C4-2B (cell line): ENCODE measurements around the gene FAM89B.
A peak's percentile ranks its signal among the peaks of the same experiment; 100 is the strongest.

ENCODE experiments used
- ZFX ChIP-seq: fragments of 450-650 bp; IDR thresholded peaks from 2 replicates; pipeline ENCODE4 v1.6.1; 2017
- TF ChIP-seq, protein P1 (sequence below): fragments of 450-650 bp; conservative IDR thresholded peaks from 2 replicates; pipeline ENCODE4 v1.5.1; 2017; ENCODE audit warnings: mild to moderate bottlenecking

DNA sequence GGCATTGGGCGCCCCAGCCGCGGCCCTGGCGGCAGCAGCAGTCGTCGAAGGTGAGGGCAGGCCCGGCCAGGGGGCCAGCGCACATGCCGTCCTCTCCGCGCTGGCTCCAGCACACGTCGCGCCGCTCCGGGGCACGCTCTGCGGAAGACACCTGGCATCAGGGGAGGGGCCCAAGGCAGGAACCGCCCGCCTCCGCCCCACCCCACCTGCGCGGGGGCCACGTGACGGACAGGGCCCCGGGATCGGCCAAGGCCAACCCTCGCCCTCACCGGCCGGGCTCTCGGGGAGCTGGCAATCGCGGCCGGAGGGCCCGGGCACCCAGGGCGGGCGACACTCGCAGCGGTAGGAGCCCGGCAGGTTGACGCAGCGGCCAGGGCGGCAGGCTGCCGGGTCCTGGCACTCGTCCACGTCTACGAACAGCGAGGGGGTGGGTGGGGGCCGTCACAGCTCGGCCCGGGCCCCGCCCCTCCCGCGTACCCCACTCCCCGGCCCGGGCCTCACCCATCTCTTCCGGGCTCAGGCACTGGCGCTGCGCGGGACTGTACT, 32.5 kb upstream of the FAM89B start:
- TF ChIP-seq, protein P1, sequence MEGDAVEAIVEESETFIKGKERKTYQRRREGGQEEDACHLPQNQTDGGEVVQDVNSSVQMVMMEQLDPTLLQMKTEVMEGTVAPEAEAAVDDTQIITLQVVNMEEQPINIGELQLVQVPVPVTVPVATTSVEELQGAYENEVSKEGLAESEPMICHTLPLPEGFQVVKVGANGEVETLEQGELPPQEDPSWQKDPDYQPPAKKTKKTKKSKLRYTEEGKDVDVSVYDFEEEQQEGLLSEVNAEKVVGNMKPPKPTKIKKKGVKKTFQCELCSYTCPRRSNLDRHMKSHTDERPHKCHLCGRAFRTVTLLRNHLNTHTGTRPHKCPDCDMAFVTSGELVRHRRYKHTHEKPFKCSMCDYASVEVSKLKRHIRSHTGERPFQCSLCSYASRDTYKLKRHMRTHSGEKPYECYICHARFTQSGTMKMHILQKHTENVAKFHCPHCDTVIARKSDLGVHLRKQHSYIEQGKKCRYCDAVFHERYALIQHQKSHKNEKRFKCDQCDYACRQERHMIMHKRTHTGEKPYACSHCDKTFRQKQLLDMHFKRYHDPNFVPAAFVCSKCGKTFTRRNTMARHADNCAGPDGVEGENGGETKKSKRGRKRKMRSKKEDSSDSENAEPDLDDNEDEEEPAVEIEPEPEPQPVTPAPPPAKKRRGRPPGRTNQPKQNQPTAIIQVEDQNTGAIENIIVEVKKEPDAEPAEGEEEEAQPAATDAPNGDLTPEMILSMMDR: no peak
- TF ChIP-seq ZFX: peak; percentile 53
